ENCODE measurements around the gene SUSD1.

DNA sequence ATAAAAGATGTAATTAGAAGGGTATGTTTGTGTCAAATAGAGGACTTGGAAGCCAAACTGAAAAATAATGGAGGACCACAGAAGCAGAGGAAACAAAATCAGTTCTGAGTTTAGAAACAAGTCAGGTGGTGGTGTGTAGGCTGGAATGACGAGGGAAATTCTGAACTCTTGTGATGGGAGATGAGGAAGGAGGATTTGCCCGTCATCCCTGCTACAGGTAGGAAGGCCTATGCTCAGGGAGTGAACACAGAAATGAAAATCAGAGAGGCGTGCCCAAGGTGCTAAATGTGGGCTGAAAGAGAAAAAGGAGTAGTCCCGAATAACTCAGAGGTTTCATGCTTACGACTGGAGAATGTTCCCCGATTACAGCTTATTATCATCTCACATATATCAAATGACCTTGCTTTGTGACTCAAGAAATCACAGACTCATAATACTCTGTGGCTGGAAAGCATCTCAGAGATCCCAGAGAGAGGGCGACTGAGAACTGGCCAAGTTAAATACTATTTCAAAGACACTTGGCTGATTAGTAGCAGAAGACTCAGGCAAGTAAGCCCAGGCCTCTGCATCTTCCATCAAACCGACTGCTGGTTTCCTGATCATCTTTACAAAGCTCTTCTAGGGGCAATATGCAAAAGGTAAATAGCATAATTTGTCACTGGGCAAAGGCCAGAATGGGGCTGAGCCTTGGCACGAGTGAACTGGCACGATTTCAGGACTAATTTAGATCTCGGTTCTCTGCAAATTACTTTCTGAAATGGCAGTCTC, 126.0 kb downstream of the SUSD1 start:
- no peak for TF ChIP-seq EZH2phosphoT487 (IDR thresholded peaks at IDR 0.05; ENCODE audit: insufficient read depth, low read depth)
- TF ChIP-seq EZH2 (IDR thresholded peaks at IDR 0.05; ENCODE audit: insufficient read depth, poor library complexity, severe bottlenecking): no peak
